Measurements from ENCODE around the gene LYZL1.

Gene LYZL1

GRCh38 chr10:29276251-29276850 lies 12.5 kb upstream of the LYZL1 start:
- DNase-seq (ENCODE audit: low read depth in 1 of 2, low spot score in 1 of 2), result no peak
- no peak overlapping the region for H3K4me3 ChIP-seq (replicated peaks; ENCODE audit: insufficient read depth, low read length)

GRCh38 chr10:29277296-29277695 lies 11.6 kb upstream of the LYZL1 start:
- H3K27ac ChIP-seq (replicated peaks), result no peak overlapping the region
- H3K27me3 ChIP-seq (ENCODE audit: insufficient read depth, poor library complexity, severe bottlenecking), result no peaks in the 10 kb centered on the region
- TF ChIP-seq GABPA (IDR thresholded peaks at IDR 0.05; ENCODE audit: low read depth) (no peak), SPI1 (IDR thresholded peaks at IDR 0.05; ENCODE audit: borderline replicate concordance, low read depth) (no peak), CTCF (IDR thresholded peaks at IDR 0.05; ENCODE audit: insufficient read depth, low read length) (no peak), POLR2AphosphoS5 (IDR thresholded peaks at IDR 0.05; ENCODE audit: low read depth) (no peak), REST (IDR thresholded peaks at IDR 0.05; ENCODE audit: insufficient replicate concordance, low read depth) (no peak)
- H3K4me3 ChIP-seq (replicated peaks; ENCODE audit: insufficient read depth, low read length), result no peak overlapping the region
- no peak for DNase-seq (ENCODE audit: low read depth in 1 of 2, low spot score in 1 of 2)

More at GRCh38 chr10:29276251-29276850, 12.5 kb upstream of the LYZL1 start:
- no peak for TF ChIP-seq CTCF (IDR thresholded peaks at IDR 0.05; ENCODE audit: insufficient read depth, low read length)
- no peak for TF ChIP-seq GABPA (IDR thresholded peaks at IDR 0.05; ENCODE audit: low read depth)
- TF ChIP-seq SPI1 (IDR thresholded peaks at IDR 0.05; ENCODE audit: borderline replicate concordance, low read depth), result no peak
- TF ChIP-seq REST (IDR thresholded peaks at IDR 0.05; ENCODE audit: insufficient replicate concordance, low read depth), result no peak
- H3K27me3 ChIP-seq (ENCODE audit: insufficient read depth, poor library complexity, severe bottlenecking), result no peaks in the 10 kb centered on the region
- H3K27ac ChIP-seq (replicated peaks), result no peak overlapping the region

- no peak for TF ChIP-seq POLR2AphosphoS5 (IDR thresholded peaks at IDR 0.05; ENCODE audit: low read depth)
- TF ChIP-seq CTCF (IDR thresholded peaks at IDR 0.05; ENCODE audit: insufficient read depth, low read length), result no peak
- no peak for TF ChIP-seq GABPA (IDR thresholded peaks at IDR 0.05; ENCODE audit: low read depth)
- no peak for TF ChIP-seq SPI1 (IDR thresholded peaks at IDR 0.05; ENCODE audit: borderline replicate concordance, low read depth)
- TF ChIP-seq REST (IDR thresholded peaks at IDR 0.05; ENCODE audit: insufficient replicate concordance, low read depth), result no peak
- no peak for DNase-seq (ENCODE audit: low read depth in 1 of 2, low spot score in 1 of 2)
- no peak overlapping the region for H3K4me3 ChIP-seq (replicated peaks; ENCODE audit: insufficient read depth, low read length)
- no peaks in the 10 kb centered on the region for H3K27me3 ChIP-seq (ENCODE audit: insufficient read depth, poor library complexity, severe bottlenecking)
- no peak overlapping the region for H3K27ac ChIP-seq (replicated peaks)
Measured at GRCh38 chr10:29279779-29280487, 8.9 kb upstream of the LYZL1 start.

Data from HL-60 (cell line).